NOMO-1 treated with DMSO at 0.1 percent for 48 hours (cell line): ENCODE measurements around the gene FCGR3B.
"Not testable (repeated sequence)": the region's sequence is repeated elsewhere in the genome, so short reads cannot be mapped to it uniquely, and the experiment has no call there.

Source experiments
- DNase-seq: peaks from one replicate; lab custom pipeline; 2025; ENCODE audit not compliant: unreplicated experiment; lab: John Stamatoyannopoulos, UW

FCGR3B gene

GRCh38 chr1:161631076-161631475, at the start of gene FCGR3B:
TSS of gene FCGR3B (minus strand) at chr1:161631176. CDS start at chr1:161631094, 82 bp downstream.
- no peak for DNase-seq

GRCh38 chr1:161678500-161678899, 47.5 kb upstream of the FCGR3B start:
- DNase-seq: no peak

- DNase-seq: no peak
Measured at GRCh38 chr1:161676958-161677689, 46.1 kb upstream of the FCGR3B start.

DNA sequence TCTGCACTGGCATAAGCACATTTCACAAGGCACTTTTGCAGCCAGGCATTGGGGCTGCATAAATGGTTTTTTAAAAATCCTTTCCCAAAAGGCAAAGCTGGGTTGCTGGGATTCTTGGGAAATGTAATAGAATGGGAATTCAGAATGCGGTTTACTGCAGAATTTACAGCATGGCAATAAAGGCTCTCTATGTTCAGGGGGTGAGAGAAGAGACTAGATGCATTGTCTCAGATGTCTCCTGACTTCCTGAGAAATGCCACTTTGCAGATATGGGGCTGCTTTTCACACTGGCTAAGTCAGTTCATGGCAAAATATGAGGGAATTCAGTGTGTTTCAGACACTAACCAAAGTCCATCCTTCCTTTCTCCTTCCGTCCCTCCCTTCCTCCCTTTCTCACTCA, 45.5 kb upstream of the FCGR3B start:
- DNase-seq: no peak

GRCh38 chr1:161674908-161675307, 43.9 kb upstream of the FCGR3B start:
- not testable (repeated sequence) for DNase-seq

DNA sequence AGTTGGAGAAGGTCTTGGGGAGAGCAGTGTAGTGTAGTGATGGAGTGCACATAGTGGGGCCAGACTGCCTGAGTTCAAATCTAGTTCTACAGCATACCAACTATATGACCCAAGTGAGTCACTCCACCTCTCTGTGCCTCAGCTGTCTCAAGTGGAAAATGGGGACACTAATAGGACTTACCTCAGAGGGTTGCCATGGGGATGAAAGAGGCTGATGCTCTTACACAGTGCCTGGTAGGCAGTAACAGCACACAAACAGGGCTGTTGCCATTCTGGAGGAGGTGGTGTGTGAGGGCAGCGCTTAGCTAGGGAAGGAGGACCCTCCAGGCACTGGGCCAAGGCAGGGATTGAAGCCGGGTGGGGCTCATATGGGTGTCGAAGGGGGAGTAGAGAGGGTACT, 43.5 kb upstream of the FCGR3B start:
- not testable (repeated sequence) for DNase-seq

- not testable (repeated sequence) for DNase-seq
Measured at GRCh38 chr1:161673437-161673836, 42.5 kb upstream of the FCGR3B start.

DNA sequence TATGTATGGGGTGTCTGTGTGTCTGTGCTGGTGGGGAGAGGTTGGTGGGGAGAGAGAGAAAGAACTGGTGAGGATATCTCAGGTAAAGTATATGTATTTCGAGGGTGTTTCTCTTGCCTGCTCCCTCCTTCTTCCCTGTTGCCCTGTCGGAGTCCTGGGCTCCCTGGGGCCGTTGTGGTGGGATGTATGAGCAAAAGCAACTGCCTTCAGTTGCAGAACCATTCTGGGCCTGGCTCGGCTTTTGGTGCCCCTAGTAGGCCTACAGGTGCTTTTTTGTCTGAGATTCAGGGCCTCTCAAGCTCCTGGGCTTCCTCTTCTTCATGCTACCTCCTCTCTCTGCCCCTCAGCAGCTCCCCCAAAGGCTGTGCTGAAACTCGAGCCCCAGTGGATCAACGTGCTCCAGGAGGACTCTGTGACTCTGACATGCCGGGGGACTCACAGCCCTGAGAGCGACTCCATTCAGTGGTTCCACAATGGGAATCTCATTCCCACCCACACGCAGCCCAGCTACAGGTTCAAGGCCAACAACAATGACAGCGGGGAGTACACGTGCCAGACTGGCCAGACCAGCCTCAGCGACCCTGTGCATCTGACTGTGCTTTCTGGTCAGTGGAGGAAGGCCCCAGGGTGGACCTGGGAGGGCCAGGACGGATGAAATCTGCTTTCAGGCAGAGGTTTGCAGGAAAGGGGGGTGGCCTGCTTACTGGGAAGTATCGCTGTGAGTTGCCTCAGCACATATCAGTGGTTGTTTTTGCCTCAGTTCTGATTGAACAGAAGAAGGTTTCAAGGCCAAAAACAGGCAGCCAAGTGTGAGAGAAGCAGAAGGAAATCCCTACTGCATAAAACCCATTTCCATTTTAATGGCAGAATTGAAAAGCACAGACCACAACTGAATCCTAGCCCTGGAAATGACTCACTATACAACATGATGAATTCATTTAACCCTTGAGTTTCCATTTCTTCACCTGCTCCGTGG, 40.4 kb upstream of the FCGR3B start:
- not testable (repeated sequence) for DNase-seq

DNA sequence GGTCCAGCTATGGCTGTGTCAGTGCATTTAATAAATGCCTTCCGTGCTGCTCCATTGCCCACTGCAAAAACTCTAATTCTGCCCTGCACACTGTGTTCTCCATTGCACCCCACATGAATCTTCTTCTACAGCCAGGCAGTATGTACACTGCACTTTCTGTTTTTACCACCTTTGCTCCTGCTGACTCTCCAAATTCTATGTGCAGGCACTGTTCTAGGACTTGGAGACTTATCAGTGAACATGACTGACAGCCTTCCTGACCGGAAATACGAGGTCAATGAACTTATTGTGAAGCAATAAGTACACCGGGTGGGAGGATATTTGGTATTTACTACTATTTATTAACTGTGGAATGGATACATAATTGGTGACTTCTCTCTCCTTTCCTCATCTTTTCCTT, 33.7 kb upstream of the FCGR3B start:
- not testable (repeated sequence) for DNase-seq

GRCh38 chr1:161663569-161663968, 32.6 kb upstream of the FCGR3B start:
- DNase-seq: not testable (repeated sequence)

DNA sequence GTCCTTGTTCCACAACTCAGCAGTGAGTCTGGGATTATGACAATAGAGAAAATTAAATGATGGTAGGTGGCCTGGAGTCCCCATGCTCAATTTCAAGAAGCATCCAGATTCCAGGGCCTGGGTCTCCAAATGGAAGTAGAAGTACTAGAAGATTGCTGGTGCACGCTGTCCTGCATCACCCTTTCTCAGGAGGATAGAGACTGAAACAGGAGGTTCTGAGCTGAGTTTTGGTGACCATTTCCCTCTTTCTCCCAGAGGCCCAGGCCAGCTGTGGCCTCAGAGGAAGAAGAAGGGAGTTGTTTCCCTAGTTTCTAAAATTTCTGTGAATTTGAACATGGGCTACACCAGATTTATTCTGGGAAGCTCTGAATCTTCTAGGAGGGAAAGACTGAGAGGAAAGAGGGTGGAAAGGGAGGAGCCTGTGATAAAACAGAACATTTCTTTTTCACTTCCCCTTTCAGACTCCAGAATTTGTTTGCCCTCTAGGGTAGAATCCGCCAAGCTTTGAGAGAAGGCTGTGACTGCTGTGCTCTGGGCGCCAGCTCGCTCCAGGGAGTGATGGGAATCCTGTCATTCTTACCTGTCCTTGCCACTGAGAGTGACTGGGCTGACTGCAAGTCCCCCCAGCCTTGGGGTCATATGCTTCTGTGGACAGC, 31.8 kb upstream of the FCGR3B start, which contains the start of gene FCGR2B:
Gene FCGR2B (plus strand): TSS at position 460 of the 656 bp plus-strand sequence. CDS start 99 bp downstream, at position 559.
- not testable (repeated sequence) for DNase-seq

DNA sequence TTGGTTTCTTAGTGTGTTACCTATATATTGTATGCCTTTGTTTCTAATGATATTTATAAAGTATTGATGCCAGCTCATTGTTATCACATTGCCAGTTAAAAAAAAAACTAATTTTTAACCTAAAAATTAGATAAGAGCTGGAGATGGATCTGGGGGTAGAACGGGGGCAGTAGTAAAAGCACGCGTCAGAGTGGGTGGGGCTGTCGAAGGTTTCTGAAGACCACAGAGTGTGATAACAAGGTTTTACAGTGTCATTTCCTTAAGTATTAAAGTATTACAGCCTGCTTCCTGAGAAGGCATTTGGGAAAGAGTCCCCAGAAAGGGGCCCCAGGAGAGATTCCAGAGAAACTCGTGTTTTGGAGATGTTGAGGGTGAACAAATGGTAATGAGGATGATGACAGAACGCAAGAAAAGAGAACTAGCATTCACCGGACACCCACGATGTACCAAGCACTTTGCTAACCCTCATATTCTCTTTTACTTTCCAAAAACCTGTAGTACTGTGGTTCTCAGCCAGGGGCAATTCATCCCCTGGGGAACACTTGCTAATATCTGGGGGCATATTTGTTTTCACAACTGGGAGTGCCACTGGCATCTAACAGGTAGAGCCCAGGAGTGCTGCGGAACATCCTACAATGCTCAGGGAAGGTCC, 30.8 kb upstream of the FCGR3B start:
- DNase-seq: not testable (repeated sequence)

GRCh38 chr1:161658524-161658923, 27.5 kb upstream of the FCGR3B start:
- DNase-seq: not testable (repeated sequence)

DNA sequence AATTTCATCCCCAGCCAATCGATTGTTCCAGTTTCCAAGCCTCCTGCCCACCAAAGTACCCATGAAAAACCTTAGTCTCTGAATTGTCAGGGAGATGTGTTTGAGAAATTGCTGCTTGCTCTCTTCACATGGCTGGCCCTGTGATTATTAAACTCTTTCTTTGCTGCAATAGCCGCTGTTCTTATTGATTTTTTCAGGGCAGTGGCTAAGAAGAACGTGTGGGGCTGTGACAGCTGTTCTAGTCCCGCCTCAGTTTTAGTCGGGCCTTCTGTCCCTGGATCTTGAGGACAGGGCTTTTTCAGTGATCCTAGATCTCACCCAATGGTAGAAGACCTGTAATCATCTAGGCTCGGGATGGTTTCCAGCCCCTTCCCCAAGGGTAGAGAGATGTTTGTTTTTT, 23.0 kb upstream of the FCGR3B start:
- DNase-seq: peak; percentile 15

DNA sequence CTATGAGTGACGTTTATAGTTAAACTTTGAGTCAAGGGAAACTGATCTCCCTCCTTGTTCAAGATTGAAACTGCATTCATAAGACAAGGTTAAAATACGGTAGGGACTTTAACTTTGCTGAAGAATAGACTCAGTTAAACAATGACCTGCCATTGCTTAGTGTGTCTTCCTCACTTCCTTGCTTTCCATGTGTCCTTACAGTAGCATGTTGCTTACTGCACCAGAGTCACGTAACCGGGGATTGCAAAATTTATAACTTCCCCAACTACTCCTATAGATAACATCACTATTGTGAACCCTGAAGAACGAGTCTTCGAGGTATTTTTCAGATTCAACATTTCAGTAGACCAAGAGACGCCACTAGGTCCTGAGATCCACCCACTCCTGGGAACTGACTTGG, 22.6 kb upstream of the FCGR3B start:
- not testable (repeated sequence) for DNase-seq

DNA sequence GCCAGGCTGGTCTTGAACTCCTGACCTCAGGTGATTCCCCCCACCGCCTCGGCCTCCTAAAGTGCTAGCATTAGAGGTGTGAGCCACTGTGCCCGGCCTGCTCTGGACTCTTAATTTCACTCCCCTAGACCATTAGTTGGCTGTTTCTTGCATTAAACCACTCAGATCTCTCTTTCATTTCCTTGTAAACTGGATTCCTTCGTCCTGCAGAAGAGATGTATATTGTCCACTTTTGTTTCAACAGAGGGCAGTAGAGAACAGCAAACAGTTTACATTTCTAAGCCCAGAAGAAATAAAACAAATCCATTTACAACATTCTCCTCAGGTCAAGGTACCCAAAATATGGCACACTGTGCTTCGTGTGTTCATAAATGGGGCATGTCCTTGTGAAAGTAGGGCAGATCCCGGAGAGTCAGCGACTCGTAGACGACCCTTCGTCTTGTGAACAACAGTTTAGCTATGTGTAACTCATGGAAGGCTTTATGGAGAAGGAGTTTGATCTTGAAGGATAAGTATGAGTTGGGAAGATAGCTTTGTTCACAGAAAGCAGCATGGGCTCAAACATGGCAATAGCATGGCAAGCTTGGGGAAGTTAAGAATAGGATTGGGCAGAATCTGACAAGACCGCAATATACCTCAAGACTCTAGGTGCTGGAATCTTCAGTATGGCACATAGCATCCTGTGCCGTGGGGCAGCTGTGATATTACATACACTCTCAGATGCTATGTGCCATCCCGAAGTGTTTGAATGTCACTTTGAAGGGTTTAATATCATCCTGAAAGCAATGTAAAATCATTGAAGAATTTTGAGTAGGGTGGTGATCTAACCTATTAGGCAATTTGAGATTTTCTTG, 16.8 kb upstream of the FCGR3B start:
- peak; percentile 56 for DNase-seq

GRCh38 chr1:161644855-161645254, 13.9 kb upstream of the FCGR3B start:
- not testable (repeated sequence) for DNase-seq

GRCh38 chr1:161643481-161644208, 12.7 kb upstream of the FCGR3B start:
- peak; percentile 75 for DNase-seq

- peak; percentile 90 for DNase-seq
Measured at GRCh38 chr1:161642697-161643096, 11.7 kb upstream of the FCGR3B start.
